RPMI8226 (cell line): ENCODE results near the gene MYL4.
"Not testable (repeated sequence)": the region's sequence is repeated elsewhere in the genome, so short reads cannot be mapped to it uniquely, and the experiment has no call there.

ENCODE experiments used
- DNase-seq: peaks from one replicate; pipeline ENCODE4 v3.0.0-alpha.2; 2015

Gene MYL4

GRCh38 chr17:47193931-47194511 is 15.1 kb upstream of the MYL4 start:
- DNase-seq, result no peak

- DNase-seq, result no peak
Observed at GRCh38 chr17:47197821-47198220, 11.3 kb upstream of the MYL4 start.

GRCh38 chr17:47199627-47200324 is 9.4 kb upstream of the MYL4 start:
- peak; percentile 48 for DNase-seq

GRCh38 chr17:47200325-47200664 is 8.9 kb upstream of the MYL4 start:
- no peak for DNase-seq

DNA sequence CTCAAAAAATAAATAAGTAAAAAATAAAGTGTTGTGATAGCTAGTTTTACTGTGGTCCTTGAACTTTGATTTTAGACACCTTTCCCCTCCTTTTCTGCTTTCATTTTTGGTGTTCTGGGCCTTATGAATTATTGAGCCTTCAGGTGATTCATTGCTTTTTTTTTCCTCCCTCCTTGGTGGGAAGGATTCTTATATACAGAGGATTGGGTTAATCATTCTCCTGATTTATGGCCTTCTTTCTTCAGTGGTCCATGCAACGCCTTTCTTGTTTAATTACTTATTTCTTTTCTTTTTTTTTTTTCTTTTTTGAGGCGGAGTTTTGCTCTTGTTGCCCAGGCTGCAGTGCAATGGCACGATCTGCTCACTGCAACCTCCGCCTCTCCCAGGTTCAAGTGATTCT is 8.0 kb upstream of the MYL4 start:
- DNase-seq, result no peak

DNA sequence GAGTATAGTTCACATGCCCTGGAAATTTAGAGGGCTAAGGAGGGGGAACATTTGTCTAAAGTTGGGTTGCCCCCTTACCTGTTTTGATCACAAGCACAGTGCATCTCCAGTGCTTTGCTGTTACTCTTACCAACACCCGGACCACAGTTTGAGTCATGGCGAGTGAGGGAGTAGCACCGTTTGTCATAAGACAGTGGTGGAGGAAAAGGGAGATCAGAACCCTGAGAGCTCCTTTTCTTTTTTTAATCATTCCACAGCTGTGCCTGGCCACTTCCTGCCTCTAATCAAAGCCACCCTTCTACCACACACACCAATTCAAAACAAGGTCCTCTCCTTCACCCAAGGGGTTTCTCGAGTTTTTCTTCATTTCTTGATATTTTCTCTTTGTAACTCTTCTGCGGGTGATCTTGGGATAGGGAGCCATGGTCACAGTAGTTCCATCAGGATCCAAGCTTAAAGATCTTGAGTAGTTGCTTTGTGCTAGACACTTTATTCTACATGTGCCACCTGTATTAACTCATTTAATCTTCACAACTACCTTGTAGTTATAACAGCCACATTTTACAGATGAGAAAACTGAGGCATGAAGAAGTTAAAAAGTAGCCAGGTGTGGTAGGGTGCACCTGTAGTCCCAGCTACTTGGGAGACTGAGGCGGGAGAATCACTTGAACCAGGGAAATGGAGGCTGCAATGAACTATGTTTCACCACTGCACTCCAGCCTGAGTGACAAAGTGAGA is 5.0 kb upstream of the MYL4 start:
- peak; percentile 49 for DNase-seq

GRCh38 chr17:47204722-47205418 is 4.3 kb upstream of the MYL4 start:
- peak; percentile 85 for DNase-seq

DNA sequence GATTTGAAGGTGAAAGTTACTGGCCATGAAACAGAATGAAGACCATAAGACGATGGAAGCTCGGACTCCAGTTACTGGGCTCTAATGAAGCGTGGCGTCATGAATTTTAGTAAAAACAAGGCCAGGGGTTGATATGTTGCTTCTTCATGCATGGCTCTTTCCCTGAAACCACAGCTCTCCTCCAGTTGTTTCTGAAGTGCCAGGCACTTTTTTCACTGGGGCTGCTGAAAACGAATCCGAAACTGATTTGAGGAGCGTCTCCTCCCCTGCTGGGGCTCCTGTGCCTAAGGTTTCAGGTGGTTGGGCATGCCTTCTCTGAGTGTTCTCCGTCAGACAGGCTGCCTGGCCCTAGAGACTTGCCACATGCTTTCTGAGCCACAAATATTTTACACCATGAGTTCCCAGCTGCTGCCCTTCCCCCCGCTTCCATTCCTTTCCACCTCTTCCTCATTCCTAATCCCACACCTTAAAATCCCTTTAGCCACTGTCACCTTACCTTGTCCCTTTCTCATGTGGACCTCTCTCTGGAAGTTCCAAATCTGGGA is 3.7 kb upstream of the MYL4 start:
- DNase-seq, result peak; percentile 94

DNA sequence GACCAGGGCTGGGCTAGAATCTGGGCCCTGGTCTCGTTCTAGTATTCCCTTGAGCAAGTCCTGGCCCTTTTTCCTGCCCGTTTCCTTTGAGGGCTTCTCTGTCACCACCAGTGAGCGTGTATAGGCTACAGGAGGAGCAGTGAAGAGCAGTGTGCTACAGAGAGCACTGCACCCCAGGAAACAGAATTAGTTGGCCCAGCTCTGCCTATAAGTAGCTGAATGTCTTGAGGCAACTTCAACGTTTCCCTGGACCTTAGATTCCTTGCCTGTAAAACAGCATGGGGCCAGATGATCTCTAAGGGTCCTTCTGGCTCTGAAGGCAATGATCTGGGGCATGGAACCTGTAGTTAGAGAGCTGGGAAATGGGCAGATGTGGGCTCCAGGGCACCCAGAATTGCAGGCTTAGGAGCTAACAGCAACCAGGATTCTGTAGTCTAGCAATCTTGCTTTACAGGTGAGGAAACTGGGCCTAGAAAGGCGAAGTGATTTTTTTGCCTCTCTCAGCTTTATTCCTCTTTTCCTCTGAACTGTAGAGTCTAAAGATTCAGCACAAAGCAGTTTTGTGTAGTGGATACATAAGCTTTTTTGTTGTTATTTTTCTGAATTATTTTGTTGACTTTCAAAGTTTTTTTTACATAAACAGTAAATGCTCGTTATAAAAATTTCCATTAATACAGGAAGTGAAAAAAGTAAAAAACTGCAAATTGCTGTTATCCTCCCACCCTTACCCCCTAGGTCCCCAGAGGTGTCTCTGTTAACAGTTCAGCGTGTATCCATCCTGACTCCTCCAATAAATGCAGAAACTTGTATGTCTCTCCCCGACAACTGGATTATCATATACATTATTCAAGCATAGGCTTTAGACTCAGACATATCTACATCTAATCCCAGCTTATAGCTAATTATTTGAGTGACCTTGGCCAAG is 1.7 kb upstream of the MYL4 start:
- no peak for DNase-seq

DNA sequence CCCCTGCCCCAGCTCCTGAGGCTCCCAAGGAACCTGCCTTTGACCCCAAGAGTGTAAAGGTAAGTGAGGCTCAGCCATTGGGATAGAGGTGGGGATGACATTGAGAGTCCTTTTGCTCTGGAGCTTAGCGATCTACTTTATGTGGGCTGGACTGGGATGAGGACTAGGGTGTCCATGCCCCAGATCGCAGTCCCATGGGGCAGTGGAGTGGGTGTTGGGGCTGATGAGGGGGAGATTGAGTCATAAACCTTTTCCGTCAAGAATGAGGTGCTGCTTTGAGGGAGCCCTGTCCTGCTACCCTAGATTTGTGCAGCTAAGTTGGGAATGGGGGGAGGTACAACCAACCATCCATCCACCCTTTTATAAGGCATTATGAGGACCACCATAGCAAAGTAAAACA is 351 bp downstream of the MYL4 start:
- DNase-seq, result no peak

GRCh38 chr17:47210105-47210504 is 957 bp downstream of the MYL4 start:
- DNase-seq, result no peak

GRCh38 chr17:47210779-47211178 is 1.6 kb downstream of the MYL4 start:
- no peak for DNase-seq

GRCh38 chr17:47212458-47212857 is 3.3 kb downstream of the MYL4 start:
- no peak for DNase-seq

DNA sequence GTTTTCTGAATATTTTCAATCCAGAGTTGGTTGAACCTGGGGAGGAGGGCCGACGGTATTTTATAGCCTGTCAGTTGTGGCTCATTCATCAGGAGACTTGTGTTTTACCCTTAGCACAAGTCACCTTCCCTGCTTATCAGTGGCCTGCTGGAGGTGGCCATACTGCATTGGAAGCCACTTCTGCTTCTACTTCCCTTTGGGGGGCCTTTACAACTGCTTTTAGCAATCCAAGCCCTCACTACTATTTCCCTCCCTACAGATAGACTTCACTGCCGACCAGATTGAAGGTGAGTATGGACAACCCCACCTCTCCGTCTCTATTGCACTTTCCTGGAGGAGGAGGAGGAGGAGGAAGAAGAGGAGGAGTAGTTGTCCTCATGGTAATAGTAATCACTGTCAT is 4.4 kb downstream of the MYL4 start:
- DNase-seq, result no peak

- DNase-seq, result no peak
Observed at GRCh38 chr17:47214931-47215330, 5.8 kb downstream of the MYL4 start.

- DNase-seq, result not testable (repeated sequence)
Observed at GRCh38 chr17:47216821-47217220, 7.7 kb downstream of the MYL4 start.

DNA sequence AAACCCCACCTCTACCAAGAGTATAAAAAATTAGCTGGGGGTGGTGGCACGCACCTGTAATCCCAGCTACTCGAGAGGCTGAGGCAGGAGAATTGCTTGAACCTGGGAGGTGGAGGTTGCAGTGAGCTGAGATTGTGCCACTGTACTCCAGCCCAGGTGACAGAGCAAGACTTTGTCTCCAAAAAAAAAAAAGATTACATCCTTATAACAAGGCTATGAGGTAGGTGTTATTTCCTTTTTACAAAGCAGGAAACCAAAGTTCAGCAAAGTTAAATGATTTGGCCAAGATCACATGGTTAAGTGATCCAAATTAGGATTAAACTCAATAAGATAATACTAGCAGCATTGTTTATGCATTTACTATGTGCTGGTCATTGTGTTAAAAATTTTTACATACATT is 8.1 kb downstream of the MYL4 start:
- DNase-seq, result not testable (repeated sequence)

- no peak for DNase-seq
Observed at GRCh38 chr17:47218896-47219430, 9.8 kb downstream of the MYL4 start.

- DNase-seq, result no peak
Observed at GRCh38 chr17:47219621-47220475, 10.7 kb downstream of the MYL4 start.

- no peak for DNase-seq
Observed at GRCh38 chr17:47220531-47220999, 11.4 kb downstream of the MYL4 start.

- no peak for DNase-seq
Observed at GRCh38 chr17:47221154-47221553, 12.0 kb downstream of the MYL4 start.
